ENCODE measurements around the gene CATSPER4.

The CATSPER4 gene

DNA sequence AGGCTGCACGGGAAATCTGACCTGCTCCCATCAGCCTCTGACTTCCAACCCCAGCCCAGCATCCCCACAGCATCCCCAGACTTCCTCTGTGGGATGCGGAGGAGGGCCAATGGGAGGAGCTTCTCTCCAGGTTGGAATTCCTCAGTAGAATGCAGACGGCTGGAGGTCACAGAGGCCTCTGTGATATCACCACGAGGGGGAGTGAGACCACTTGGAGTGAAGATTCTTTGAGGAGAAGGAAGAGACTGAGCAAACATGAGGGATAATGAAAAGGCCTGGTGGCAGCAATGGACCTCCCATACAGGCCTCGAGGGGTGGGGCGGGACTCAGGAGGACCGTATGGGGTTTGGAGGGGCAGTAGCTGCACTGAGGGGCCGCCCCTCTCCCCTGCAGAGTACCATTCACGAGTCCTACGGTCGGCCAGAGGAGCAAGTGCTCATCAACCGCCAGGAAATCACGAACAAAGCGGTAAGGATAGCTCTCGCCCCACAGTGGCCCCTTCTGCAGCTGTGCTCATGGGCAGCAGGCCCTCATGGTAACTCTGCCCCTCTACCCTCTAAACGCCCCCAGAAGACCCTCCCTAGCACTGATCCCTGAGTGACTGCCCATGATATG lies at the start of gene CATSPER4:
CATSPER4 (plus strand) TSS at position 230 of the 615 bp plus-strand sequence; CDS start at position 256, 26 bp downstream.
- no peak for DNase-seq (ENCODE audit: low read depth)

DNA sequence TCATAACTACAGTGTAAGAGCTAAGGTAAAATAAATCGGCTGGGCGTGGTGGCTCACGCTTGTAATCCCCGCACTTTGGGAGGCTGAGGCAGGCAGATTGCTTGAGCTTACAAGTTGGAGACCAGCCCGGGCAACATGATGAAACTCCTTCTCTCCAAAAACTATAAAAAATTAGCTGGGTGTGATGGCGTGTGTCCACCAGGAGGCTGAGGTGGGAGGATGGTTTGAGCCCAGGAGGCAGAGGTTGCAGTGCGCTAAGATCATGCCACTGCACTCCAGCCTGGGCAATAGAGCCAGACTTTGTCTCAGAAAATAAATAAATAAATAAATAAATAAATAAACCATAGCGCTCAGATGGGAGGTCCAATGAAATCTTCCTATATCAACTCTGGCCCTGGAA lies 48.2 kb upstream of the CATSPER4 start:
- no peak for DNase-seq (ENCODE audit: low read depth)

DNA sequence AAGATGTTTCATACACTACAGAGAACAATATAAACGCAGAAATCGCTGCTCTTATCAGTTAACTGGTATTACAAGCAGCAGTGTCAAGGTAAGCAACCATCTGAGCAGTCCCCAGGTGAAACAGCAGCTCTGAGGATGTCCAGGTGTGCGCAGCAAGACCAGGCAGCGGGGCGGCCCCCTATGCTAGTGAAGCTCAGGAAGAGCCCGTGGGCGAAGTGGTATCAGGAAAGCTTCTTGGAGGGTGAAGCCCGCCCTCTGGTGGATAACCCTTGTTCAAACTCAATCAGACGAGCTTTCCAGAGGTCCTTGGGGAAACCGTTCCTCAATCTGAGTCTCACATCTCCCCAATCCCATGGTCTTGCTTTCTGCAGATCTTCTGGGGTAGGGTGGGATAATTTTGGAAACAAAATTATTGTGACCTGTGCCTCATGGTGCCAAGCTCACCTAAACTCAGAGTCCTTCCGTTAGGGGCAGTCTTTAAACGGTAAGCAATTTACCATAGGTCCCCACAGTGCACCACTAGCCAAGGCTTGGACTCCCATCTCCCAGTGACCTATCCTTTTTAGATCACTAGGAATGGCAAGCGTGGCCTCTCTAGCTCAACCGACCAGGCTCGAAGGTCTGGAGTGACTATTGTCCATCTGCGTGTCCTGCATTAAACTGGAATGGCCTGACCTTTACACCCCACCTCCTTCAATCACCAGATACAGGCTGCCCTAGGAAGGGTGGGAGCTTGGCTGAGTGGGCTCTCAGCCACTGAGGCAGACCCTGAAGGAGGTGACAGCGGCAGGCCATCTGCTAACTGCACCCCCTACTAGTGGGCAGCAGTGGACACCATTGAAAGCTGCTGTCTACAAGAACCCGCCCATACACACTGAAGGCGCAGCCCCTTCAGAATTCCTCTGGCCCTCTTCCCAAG lies 45.1 kb upstream of the CATSPER4 start:
- peak; percentile 76 for DNase-seq (ENCODE audit: low read depth)

DNA sequence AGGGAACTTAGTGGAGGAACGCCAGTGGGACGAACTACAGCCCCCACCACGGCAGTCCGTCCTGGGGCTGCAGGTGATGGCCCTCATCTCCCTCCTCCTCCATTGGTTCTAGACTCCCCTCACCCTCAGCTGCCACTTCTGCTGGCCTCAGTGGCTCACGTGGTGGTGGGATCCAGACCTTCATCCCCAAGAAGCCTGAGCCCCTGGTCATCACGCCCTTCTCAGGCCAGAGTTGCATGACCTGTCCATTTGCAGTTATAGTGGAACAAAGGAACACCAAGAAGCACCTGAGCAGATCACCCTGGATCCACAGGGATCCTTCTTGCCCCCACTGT lies 44.5 kb upstream of the CATSPER4 start:
- no peak for DNase-seq (ENCODE audit: low read depth)

DNA sequence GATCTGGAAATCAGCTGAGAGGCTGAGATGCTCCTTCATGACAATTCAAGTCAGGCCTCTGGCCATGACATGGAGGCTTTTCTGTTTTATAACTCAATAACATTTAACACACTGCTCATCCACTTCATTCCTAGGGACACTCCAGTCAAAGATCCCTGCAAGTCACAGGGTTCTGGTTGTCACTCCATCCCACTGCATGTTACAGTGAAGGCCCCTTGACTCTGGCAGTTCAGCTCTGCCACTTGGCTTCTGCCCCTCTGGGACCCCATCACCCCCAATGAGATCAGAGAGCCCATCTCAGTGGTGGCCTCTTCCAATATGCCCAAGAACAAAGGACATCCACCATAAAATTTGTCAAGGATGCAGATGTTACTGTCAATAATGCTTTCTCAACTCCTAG lies 41.5 kb upstream of the CATSPER4 start:
- no peak for DNase-seq (ENCODE audit: low read depth)

DNA sequence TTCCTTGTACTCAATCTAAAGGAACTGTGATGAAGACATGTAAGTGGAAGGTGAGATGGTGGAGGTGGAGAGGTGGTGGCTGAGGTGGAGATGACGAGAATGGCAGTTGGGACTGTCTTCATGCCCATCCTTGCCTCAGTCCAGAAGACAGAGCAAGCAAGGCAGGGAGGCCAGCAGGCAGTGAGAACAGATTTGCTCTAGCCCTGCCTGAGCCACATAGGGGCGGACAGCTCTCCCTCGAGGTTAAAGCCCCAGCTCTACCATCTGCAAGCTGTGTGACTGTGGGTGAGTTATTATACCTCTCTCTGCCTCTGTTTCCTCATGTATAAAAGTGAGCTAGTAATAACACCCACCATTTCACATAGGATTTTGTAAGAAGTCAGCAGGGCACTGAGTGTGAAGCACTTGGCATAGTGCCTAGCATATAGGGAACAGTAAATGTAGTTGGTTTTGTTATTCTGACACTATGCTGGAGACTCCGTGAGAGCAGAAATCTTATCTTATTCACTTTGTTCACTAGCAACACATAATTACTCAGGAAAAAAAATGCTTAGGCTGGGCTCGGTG lies 36.4 kb upstream of the CATSPER4 start:
- no peak for DNase-seq (ENCODE audit: low read depth)

DNA sequence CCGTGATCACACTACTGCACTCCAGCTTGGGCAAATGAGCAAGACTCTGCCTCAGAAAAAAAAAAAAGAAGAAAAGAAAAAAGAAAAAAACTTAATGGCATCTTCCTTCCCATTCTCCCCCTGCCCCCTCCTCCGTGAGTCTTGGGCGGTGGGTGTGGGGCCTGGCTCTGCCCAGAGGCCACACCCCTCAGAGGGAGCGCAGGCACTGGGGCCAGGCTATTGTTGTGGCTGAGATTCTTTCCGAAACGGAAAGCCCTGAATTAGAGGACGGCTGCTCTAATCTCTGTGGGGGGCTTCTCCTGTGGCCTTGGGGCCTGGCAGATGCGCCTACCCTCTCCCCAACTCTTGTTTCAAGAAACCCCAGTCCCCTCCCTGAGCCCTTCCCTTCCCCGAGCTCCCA lies 35.7 kb upstream of the CATSPER4 start:
- no peak for DNase-seq (ENCODE audit: low read depth)

DNA sequence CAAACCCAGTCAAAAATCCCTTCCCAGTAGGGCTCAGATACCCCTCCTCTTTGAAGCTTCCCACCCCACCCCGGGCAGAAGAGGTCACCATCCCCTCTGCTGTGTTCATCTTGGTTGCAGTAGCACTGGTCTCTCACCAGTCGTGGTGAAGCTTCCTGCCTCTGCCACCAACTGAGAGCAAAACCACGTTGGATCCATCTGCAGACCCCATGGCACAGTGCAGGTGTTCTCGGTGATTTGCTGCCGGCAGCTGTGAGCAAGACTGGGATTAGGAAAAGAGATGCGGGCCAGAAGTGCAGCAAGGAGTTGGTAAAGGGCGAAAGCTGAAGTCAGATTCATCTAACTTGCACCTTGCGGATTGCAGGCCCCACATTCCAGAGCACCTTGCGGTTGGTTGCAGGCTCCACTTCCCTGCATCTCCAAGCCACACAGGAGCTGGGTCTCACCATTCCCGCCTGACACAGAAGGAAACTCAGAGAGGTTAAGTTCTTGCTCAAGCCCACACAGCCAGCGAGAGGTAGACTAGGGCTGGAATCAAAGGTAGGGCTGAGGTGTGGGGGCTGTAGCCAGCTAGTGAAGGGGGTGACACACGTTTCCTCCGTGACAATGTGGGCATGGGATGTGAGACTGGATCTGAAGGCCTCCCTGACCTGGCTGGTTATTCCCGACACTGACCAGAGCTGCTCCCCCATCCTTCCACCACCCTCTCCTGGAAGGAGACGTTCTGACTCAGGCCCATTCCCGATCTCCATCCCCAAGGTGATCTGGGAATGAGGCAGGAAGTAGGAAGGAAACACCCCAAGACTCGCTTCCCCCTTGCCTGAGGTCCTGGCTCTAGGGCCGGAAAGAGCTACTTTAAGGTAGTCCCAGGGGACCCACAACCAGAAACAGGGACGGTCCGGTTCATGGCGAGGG lies 34.8 kb upstream of the CATSPER4 start:
- DNase-seq (ENCODE audit: low read depth) = no peak

DNA sequence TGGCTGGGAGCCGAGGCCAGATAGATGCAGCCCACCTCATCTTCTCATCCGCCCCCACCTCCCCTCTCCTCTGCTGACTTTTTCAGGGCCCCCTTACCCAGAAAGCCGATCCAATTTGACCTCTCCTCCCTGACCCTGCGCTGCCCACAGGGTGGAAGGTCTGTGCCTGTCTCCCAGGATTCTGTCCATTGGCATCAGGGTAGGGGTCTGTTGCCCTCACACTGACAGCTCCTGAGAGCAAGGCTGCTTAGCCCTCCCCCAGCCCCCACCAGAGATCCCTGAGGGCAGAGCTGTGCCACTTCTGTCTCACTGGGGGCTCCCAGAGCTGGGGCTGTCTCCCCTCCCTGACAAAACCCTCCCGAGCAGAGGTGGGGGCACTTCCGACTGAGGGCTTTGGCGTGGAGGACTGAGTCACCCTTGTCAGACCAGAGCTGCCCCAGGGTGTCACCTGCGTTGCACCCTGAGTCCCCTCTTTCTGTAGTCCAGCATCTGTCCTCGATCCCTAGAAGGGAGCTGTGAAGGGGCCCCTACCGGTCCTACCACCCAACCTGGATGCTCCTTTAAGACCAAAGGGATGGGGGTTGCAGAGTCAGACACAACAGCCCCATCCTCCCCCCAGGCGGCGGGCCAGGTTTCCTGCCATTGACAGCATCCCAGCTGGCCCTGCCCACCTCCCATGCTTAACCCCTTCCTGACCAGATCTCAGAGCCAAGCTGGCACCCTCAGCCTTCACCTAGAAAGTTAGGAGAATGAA lies 33.9 kb upstream of the CATSPER4 start:
- DNase-seq (ENCODE audit: low read depth) = no peak

DNA sequence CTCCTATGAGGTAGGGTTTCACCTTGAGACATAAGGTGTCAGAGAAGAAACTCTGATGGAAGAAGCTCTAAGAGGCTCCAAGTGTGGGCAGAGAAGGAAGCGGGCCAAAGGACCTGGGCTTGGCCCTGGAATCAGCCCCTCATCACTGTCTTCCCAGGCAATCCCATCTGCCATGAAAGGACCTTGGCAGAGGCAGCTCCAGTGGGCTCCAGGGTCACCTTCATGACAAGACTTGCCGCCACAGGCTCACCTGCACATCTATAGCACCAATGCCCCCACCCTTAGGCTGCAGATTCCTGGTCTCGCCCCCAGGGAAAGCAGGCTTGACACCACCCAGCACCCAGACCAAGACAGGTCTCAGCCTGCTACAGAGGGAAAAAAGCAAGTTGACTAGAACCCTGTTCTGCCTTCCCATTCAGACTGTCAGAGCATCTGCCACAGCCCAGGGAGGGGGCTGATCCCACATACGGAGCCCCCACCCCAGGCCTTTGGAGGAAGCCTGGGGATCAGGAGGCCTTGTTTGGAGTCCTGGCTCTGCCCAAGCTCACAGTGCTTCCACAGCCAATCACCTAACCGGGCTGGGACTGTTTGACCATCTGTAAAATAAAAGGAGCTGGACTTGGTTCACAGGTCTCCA lies 32.0 kb upstream of the CATSPER4 start:
- DNase-seq (ENCODE audit: low read depth) = no peak

DNA sequence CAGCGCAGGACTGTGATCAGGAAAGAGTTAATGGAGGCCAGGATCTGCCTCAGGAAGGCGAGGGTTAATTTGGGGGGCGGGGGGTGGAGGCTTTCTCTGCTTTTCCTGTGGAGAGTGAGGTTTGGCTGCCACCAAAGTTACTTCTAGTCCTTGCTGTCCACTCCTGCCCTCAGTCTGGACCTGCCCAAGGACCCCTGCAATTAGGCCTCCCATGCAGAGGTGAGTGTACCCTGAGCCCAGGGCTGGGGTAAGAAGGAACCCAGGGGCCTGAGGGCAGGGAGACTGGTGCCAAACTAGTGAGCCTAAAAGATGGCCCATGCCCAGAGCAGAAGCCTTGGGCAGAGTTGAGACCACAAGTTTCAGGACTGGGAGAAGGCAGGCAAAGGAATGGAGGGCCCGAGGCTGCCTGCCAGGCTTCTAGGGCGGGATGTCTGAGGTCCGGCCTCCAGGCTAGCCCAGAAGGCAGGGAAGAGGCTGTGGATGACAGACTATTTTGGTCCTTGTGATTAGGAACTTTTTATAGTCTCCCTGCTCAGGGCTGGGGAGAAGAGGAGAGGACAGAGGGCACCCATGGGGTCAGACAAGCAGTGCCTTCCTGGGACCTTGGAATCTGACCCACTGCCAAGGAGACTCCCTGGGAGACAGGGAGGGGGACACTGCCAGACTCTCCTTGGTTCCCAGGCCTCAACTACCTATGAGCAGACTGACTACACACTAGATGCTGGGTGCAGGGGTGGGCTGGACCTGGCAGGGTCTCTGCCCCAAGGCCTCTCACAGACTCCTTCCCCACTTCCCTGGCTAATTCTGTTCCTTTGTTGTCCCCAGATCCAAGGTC lies 31.3 kb upstream of the CATSPER4 start, which contains the start of gene FAM110D:
FAM110D (plus strand) TSS at position 172 of the 835 bp plus-strand sequence. CDS start 2,213 bp downstream, outside the sequence.
- DNase-seq (ENCODE audit: low read depth) = no peak

DNA sequence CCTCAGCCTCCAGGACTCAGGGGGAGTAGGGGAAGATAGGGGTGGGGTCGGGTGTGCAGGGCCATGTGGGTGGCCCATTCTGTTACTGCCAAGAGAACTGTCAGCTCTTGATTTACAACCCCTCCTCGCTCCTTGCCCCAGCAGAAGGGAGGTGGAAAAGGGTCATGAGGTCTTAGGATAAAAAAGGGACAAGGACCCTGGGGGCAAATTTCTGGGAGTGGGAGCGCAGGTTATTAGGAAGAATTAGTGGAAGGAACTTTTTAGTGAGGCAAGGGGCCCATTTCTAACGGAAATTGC lies 30.7 kb upstream of the CATSPER4 start:
- no peak for DNase-seq (ENCODE audit: low read depth)

DNA sequence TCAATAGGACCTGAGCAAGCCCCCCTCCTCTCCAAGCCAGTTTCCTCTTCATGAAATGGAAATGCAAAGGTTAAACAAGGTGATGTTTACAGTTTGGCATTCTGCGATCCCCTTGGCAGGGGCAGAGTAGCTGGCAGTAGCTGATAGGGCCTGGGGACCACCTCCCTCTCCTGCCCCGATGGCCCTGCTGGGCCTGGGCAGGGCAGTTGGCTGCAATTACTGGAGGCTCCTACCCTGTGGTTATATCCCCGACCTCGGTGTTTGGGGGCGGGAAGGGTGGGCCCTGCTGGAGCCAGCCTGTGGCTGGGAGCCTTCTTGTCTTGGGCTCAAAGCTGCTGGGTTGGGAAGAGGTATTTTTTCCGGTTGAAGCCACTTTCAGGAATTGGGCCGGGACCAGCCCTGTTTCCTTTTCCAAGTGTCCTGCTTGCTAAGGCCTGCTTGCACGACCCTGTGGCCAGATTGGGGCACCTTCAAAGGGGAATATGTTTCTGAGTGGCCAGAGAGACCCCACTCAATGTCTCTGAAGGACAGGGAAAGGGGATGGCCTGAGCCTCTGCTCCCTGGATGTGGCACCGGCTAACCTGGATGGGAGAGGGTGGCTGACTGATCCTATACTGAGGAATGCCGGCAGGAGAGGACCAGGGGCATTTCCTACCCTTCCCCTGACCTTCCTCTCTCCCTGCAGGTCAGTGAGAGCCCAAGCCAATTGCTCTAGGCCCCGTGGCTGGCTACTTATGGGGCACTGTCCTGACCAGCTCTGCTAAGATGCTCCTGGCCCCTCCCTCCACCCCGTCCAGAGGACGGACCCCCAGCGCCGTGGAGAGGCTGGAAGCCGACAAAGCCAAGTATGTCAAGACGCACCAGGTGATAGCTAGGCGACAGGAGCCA lies 29.6 kb upstream of the CATSPER4 start:
- no peak for DNase-seq (ENCODE audit: low read depth)

DNA sequence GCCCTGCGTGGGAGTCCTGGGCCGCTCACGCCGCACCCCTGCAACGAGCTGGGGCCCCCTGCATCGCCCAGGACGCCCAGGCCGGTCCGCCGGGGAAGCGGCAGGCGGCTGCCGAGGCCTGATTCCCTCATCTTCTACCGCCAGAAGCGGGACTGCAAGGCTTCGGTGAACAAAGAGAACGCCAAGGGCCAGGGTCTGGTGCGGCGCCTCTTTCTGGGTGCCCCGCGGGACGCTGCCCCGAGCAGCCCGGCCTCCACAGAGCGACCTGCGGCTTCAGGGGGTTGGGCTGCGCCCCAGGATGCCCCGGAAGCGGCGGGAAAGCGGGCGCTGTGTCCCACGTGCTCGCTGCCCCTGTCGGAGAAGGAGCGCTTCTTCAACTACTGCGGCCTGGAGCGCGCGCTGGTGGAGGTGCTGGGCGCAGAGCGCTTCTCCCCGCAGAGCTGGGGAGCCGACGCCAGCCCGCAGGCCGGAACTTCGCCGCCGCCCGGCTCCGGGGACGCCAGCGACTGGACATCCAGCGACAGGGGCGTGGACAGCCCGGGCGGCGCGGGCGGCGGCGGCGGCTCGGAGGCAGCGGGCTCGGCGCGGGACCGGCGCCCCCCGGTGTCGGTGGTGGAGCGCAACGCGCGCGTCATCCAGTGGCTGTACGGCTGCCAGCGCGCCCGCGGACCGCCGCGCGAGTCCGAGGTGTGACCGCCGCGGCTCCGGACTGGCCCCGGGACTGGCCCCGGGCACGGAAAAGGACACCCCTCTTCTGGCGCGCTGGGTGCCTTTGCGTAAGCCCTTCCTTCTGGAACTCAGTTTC lies 28.8 kb upstream of the CATSPER4 start:
- no peak for DNase-seq (ENCODE audit: low read depth)

DNA sequence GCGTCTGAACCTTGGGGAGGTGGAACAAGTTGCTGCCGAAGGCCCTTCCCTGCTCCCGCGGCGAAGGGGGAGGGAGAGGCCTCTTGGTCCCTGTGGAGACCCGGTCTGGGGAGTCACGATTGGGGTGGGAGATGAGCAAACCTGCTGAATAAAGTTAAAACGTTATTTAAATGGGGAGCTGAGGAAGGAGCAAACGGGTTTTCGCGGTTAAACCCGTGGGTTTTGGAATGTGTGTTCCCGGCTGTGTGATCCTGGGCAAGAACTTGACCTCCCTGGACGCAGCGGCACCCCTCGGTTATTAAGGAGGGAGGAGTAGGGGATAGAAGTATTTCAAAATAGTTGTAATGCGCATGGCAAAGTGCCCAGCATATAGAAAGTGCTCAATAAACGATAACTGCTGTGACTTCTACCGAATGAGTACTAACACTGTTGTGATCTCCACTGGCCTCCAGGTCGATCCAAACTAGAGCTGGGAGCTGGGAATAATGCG lies 28.1 kb upstream of the CATSPER4 start:
- DNase-seq (ENCODE audit: low read depth) = no peak

DNA sequence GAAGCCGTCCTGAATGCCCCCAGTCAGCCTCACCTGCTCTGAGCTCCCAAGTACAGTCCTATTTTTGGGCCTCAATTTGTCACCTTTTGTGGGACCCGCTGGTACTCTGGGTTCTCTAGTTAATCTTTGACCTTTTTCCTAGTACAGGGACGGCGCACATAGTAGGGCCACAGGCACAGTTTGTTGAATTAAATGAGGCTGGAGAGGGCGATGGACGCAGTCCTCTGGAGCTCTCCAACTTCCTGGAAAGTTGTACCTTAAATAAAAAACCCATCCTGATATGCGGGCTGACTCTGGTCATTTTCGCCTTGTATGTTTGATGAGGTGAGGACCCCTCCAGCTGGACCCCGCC lies 26.7 kb upstream of the CATSPER4 start:
- no peak for DNase-seq (ENCODE audit: low read depth)

DNA sequence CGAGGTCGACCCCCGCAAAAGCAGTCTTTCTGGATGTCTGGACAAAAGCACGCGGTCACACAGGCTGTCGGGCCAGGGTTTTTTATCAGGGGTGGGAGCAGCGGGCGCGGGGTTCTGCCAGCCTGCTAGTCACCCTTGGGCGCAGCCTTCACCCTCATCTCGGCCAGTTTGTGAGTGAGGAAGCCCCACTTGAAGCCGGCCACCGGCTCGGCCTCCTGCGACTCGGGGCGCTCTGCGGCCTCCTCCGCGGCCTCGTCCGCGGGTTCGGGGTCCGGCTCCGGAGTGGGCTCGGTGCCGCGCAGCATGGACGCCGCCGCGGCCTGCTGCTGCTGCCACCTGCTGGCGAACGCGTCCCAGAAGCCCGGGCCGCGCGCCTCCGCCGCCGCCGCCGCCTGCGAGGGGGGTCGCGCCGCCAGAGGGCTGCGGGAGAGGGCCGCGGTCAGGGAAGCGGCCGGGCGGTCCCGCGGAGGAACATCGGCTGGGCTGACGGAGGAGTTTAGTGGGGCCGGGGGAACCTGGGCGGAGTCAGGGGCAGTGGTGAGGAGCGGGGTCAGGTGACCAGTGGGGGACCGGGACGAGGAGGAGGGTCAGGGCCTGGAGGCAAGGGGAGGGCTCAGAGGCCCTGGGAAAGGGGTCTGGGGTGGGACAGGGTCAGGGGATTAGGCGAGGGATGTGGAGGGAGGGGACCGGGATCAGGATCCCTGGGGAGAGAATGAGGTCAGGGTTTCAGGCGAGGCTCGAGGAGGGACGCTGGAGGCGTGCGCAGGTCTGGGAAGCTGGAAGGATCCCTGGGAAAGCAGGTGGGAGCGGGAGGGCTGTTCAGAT lies 26.2 kb upstream of the CATSPER4 start:
- DNase-seq (ENCODE audit: low read depth) = no peak
